Measurements from ENCODE around the gene MAST3.

DNA sequence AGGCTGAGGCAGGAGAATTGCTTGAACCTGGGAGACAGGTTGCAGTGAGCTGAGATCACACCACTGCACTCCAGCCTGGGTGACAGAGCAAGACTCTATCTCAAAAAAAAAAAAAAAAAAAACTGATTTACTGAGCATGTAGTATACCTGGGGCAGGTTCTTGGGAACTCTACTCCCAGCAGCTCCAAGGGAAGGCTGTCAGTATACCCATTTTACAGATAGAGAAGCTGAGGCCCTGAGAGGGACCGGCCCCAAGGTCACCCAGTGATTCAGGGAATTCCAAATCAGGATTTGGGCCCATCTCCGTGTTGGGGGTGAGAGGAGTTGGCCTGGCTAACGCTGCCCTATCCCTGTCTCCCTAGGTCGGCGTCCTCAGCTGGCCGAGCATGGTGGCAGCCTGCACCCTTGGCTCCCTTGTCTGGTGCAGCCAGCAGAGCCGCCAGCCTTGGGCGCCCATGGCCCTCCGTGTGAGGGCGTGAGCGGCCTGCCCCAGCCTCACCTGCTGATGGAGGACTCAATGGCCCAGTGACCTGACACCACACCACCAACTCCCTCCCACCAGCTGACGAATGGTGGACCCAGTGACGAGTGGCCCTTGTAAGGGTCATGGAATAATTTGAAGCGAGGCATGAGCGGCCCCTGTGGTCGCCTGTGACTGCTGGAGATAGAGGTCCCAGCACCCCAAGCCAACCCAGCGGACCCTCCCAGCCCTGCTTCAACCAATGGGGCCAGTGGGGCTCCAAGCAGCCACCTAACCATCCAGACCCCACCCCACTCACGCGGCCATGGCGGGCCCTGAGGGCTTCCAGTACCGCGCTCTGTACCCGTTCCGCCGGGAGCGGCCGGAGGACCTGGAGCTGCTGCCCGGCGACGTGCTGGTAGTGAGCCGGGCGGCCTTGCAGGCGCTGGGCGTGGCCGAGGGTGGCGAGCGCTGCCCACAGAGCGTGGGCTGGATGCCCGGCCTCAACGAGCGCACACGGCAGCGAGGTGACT, 57.8 kb downstream of the MAST3 start:
- TF ChIP-seq, protein P1, sequence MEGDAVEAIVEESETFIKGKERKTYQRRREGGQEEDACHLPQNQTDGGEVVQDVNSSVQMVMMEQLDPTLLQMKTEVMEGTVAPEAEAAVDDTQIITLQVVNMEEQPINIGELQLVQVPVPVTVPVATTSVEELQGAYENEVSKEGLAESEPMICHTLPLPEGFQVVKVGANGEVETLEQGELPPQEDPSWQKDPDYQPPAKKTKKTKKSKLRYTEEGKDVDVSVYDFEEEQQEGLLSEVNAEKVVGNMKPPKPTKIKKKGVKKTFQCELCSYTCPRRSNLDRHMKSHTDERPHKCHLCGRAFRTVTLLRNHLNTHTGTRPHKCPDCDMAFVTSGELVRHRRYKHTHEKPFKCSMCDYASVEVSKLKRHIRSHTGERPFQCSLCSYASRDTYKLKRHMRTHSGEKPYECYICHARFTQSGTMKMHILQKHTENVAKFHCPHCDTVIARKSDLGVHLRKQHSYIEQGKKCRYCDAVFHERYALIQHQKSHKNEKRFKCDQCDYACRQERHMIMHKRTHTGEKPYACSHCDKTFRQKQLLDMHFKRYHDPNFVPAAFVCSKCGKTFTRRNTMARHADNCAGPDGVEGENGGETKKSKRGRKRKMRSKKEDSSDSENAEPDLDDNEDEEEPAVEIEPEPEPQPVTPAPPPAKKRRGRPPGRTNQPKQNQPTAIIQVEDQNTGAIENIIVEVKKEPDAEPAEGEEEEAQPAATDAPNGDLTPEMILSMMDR (IDR thresholded peaks at IDR 0.05): no peak
- no peak for TF ChIP-seq EZH2 (IDR thresholded peaks at IDR 0.05; ENCODE audit: borderline replicate concordance, insufficient read depth, low read depth, low read length, poor library complexity, severe bottlenecking)
